C4-2B (cell line): ENCODE results near the gene USP50.

Source experiments
- H3K27ac ChIP-seq: fragments of 450-650 bp; 2 replicates; pipeline ENCODE4 v1.5.1; 2017
- CTCF ChIP-seq: fragments of 450-650 bp; conservative IDR thresholded peaks from 2 replicates; pipeline ENCODE4 v1.5.1; 2017; ENCODE audit warnings: mild to moderate bottlenecking
- ZFX ChIP-seq: fragments of 450-650 bp; IDR thresholded peaks from 2 replicates; pipeline ENCODE4 v1.6.1; 2017

USP50 gene

DNA sequence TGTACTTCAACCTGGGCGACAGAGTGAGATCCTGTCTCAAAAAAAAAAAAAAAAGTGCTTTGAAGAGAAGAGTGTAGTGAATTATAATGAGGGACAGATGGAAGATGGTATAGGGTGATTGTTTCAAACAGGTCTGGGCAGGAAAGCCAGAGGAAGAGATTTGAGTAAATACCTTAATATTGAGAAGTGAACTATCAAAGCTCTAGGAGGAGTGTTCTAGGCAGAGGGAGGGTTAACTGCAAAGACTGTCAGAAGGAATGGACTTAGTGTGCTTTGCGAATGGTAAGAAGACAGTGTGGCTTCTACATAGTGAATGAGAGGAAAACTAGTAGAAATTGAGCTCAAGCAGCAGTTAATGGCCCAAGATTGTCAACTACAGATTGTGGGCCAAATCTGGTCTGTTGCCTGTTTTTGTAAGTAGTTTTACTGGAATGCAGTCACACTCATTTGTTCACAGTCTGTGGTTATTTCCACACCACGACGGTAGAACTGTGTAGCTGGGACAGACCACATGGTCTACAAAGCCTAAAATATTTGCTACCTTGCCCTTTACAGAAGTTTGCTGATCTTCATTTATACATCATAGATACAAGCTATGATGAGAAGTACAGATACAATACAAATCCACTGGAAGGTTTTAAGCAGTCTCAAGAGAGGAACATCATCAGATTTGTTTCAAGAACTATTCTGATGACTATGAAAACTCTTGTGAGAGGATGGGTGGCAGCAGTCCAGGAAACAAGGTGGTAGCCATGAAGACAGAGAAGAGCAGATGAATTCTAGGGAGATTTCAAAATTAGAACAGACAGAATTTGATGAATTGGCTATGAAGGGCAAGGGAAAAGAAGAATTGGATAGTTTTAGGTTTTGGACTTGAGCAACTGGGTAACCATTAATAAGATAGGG lies 16.5 kb upstream of the USP50 start:
- TF ChIP-seq ZFX (no peak), CTCF (no peak)
- no peak overlapping the region for H3K27ac ChIP-seq

DNA sequence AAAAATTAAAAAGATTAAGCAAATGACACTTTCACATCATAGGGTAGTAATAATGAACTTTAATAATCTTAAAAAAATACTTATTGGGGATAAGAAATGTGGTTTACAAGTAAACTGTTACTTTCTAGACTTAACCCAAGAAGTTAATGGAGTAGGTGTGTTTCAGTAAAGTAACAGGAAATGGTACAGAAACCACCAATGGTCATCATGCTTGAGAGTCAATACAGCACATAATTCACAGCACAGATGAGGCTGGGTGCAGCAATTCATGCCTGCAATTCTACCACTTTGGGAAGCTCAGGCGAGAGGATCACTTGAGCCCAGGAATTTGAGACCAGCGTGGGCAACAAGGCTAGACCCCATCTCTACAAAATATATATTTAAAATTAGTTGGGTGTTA lies 11.5 kb upstream of the USP50 start:
- H3K27ac ChIP-seq, result no peak overlapping the region
- TF ChIP-seq CTCF (no peak), ZFX (no peak)

- H3K27ac ChIP-seq, result no peak overlapping the region
- TF ChIP-seq ZFX (no peak), CTCF (no peak)
These were observed 10.3 kb upstream of the USP50 start for GRCh38 chr15:50556642-50557371.

DNA sequence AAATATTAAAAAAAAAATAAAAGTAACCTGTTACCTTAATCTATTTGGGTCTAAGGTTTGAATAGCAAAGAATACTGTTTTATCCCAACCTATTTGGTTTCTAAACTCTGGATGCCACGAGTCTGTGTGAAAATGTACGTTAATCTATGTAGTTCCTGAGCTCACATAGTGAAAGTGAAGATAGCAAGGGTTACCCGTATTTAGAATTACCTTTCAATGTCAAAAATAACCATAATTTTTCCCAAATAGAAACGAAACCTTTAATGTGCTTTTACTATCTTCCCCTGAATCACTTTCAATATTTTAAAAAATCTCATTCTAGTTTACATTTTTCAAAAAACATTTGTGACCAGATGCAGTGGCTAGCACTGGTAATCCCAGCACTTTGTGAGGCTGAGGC lies 5.8 kb upstream of the USP50 start:
- no peak overlapping the region for H3K27ac ChIP-seq
- TF ChIP-seq CTCF (no peak), ZFX (no peak)

GRCh38 chr15:50549326-50549725 lies 2.9 kb upstream of the USP50 start:
- TF ChIP-seq ZFX, result no peak
- no peak for TF ChIP-seq CTCF
- H3K27ac ChIP-seq, result no peak overlapping the region

DNA sequence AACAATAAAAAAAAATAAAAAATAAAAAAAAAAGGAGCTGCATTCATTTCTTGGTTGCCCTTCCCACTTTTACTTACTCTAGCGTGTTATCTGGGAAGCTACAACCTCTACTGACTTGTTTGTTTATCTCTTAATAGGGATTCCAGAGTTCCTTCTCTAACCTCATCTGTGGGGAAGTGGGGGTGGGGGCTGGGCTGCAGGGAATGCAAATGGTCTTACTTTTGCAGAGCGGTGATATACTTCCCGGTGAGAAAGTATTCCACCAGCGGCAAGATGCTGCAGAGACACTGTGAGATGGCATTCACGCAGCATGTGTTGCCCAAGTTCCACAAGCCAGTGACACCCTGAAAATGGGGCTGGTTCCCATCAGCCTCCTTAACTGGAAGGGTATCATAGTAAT lies 2.1 kb downstream of the USP50 start:
- TF ChIP-seq CTCF, result no peak
- TF ChIP-seq ZFX, result no peak
- H3K27ac ChIP-seq, result peak overlapping the region; percentile 43

- H3K27ac ChIP-seq, result peak overlapping the region; percentile 43
- TF ChIP-seq ZFX, result no peak
These were observed 2.9 kb downstream of the USP50 start for GRCh38 chr15:50543556-50543955.
